HEK293T (cell line): ENCODE data around the gene SART3.
A peak's percentile ranks its signal among the peaks of the same experiment; 100 is the strongest.

Experiments used
- CTCF ChIA-PET: fragments of 350-600 bp; formaldehyde crosslinking; extraction: SDS; loops from one replicate; lab custom pipeline; 2021; ENCODE audit warnings: antibody characterized with exemption, inconsistent platforms; lab: Yijun Ruan, JAX
- POLR2A ChIA-PET: fragments of 350-600 bp; formaldehyde crosslinking; extraction: SDS; loops from one replicate; lab custom pipeline; 2020; ENCODE audit warnings: antibody characterized with exemption, inconsistent platforms; lab: Yijun Ruan, JAX
- DNase-seq: peaks from one replicate; pipeline ENCODE4 v3.0.0; 2012; ENCODE audit warnings: mixed read lengths; ENCODE audit errors: extremely low spot score
- ARNT ChIP-seq: fragments of 450-650 bp; IDR thresholded peaks from 2 replicates; pipeline ENCODE4 v1.6.1; 2017; ENCODE audit warnings: mild to moderate bottlenecking
- BHLHE40 ChIP-seq: fragments of 450-650 bp; IDR thresholded peaks from 2 replicates; pipeline ENCODE4 v1.6.1; 2016; ENCODE audit warnings: mild to moderate bottlenecking, moderate library complexity, borderline replicate concordance
- CTBP1 ChIP-seq: fragments of 450-650 bp; IDR thresholded peaks from 2 replicates; pipeline ENCODE4 v1.6.1; 2016; ENCODE audit warnings: borderline replicate concordance
- ELF4 ChIP-seq: fragments of 450-650 bp; IDR thresholded peaks from 2 replicates; pipeline ENCODE4 v1.6.1; 2017; ENCODE audit warnings: antibody characterized with exemption
- FOXA1 ChIP-seq: fragments of 450-650 bp; IDR thresholded peaks from 2 replicates; pipeline ENCODE4 v1.6.1; 2016; ENCODE audit warnings: mild to moderate bottlenecking
- FOXK2 ChIP-seq: fragments of 450-650 bp; IDR thresholded peaks from 2 replicates; pipeline ENCODE4 v1.6.1; 2016; ENCODE audit warnings: mild to moderate bottlenecking
- FOXM1 ChIP-seq: fragments of 450-650 bp; IDR thresholded peaks from 2 replicates; pipeline ENCODE4 v1.6.1; 2017; ENCODE audit warnings: mild to moderate bottlenecking, borderline replicate concordance
- HDGF ChIP-seq: fragments of 450-650 bp; IDR thresholded peaks from 2 replicates; pipeline ENCODE4 v1.6.1; 2017; ENCODE audit warnings: antibody characterized with exemption, borderline replicate concordance
- L3MBTL2 ChIP-seq: fragments of 450-650 bp; conservative IDR thresholded peaks from 2 replicates; pipeline ENCODE4 v1.6.1; 2016; ENCODE audit warnings: mild to moderate bottlenecking
- LEF1 ChIP-seq: fragments of 450-650 bp; IDR thresholded peaks from 2 replicates; pipeline ENCODE4 v1.6.1; 2017; ENCODE audit warnings: mild to moderate bottlenecking, borderline replicate concordance
- NFRKB ChIP-seq: fragments of 450-650 bp; IDR thresholded peaks from 2 replicates; pipeline ENCODE4 v1.6.1; 2016; ENCODE audit warnings: mild to moderate bottlenecking, moderate library complexity
- PKNOX1 ChIP-seq: fragments of 450-650 bp; IDR thresholded peaks from 2 replicates; pipeline ENCODE4 v1.6.1; 2016
- SP1 ChIP-seq: fragments of 450-650 bp; IDR thresholded peaks from 2 replicates; pipeline ENCODE4 v1.6.1; 2017
- SUZ12 ChIP-seq: fragments of 450-650 bp; IDR thresholded peaks from 2 replicates; pipeline ENCODE4 v1.6.1; 2016; ENCODE audit warnings: mild to moderate bottlenecking
- TARDBP ChIP-seq: fragments of 450-650 bp; IDR thresholded peaks from 2 replicates; pipeline ENCODE4 v1.6.1; 2016
- ZNF384 ChIP-seq: fragments of 450-650 bp; IDR thresholded peaks from 2 replicates; pipeline ENCODE4 v1.6.1; 2016

Gene SART3

GRCh38 chr12:108560752-108561719 lies at the start of gene SART3:
TSS of gene SART3 (minus strand) at chr12:108561173. CDS start at chr12:108561154, 19 bp downstream.
- ChIA-PET CTCF (interaction anchor here (0.6 kb wide), 1 partner anchor 57 kb away, joined by 3 read pairs; no protein-coding TSS in a partner anchor), POLR2A (interaction anchor here (0.6 to 1.9 kb wide), 5 partner anchors 12 to 526 kb away, joined by 3 to 8 read pairs (median 3); partner anchors contain the start of gene FICD)
- peak; percentile 77 for DNase-seq
- peak; percentile 38 for TF ChIP-seq L3MBTL2
- peak; percentile 97 for TF ChIP-seq NFRKB
- TF ChIP-seq SUZ12: no peak
- TF ChIP-seq ELF4: peak; percentile 78
- TF ChIP-seq BHLHE40: no peak

- TF ChIP-seq ELF4 (no peak), PKNOX1 (no peak), CTBP1 (no peak), FOXM1 (no peak), SUZ12 (no peak), LEF1 (no peak), NFRKB (no peak), L3MBTL2 (no peak), ARNT (no peak), ZNF384 (no peak), HDGF (no peak), FOXA1 (no peak), TARDBP (no peak), FOXK2 (no peak), BHLHE40 (no peak)
- CTCF ChIA-PET: no interaction called here
- no peak for DNase-seq
- POLR2A ChIA-PET: interaction anchor here (0.5 kb wide), 1 partner anchor 26 kb away, joined by 3 read pairs; no protein-coding TSS in a partner anchor
These were observed 49.4 kb upstream of the SART3 start for GRCh38 chr12:108610336-108610815.

- CTCF ChIA-PET: no interaction called here
- no peak for DNase-seq
- POLR2A ChIA-PET: interaction anchor here (0.5 kb wide), 1 partner anchor 26 kb away, joined by 3 read pairs; no protein-coding TSS in a partner anchor
- TF ChIP-seq SP1 (no peak), ARNT (no peak), FOXM1 (no peak), L3MBTL2 (no peak), FOXA1 (no peak), ELF4 (no peak), ZNF384 (no peak), FOXK2 (no peak), HDGF (no peak), CTBP1 (no peak)
These were observed 48.8 kb upstream of the SART3 start for GRCh38 chr12:108609537-108610335.

- no peak for DNase-seq
- ChIA-PET CTCF (no interaction called here), POLR2A (no interaction called here)
- TF ChIP-seq ELF4: no peak
- no peak for TF ChIP-seq CTBP1
- no peak for TF ChIP-seq NFRKB
- no peak for TF ChIP-seq ZNF384
These were observed 47.6 kb upstream of the SART3 start for GRCh38 chr12:108608616-108609015.

- ChIA-PET POLR2A (no interaction called here), CTCF (no interaction called here)
- no peak for DNase-seq
- TF ChIP-seq L3MBTL2 (no peak), FOXA1 (no peak), CTBP1 (no peak), SP1 (no peak), SUZ12 (no peak), PKNOX1 (no peak), LEF1 (no peak), ELF4 (no peak), HDGF (no peak)
These were observed 47.1 kb upstream of the SART3 start for GRCh38 chr12:108607981-108608600.

- DNase-seq: no peak
- ChIA-PET POLR2A (no interaction called here), CTCF (no interaction called here)
- no peak for TF ChIP-seq FOXK2
- TF ChIP-seq PKNOX1: no peak
- TF ChIP-seq ZNF384: no peak
- TF ChIP-seq CTBP1: no peak
- TF ChIP-seq BHLHE40: no peak
- TF ChIP-seq FOXM1: no peak
- TF ChIP-seq LEF1: no peak
- TF ChIP-seq SP1: no peak
- no peak for TF ChIP-seq NFRKB
- no peak for TF ChIP-seq FOXA1
- TF ChIP-seq ELF4: no peak
- no peak for TF ChIP-seq TARDBP
- TF ChIP-seq L3MBTL2: no peak
- TF ChIP-seq ARNT: no peak
- TF ChIP-seq HDGF: no peak
- TF ChIP-seq SUZ12: no peak
These were observed 45.5 kb upstream of the SART3 start for GRCh38 chr12:108606492-108606891.
